HG03378 (cell line): ENCODE results near the gene LY6G6D.

Experiments used
- ATAC-seq: cut with Tn5 transposase; IDR thresholded peaks from one replicate; pipeline ENCODE4 v1.9.1; 2021; ENCODE audit warnings: mild to moderate bottlenecking, moderate library complexity; ENCODE audit not compliant: unreplicated experiment

The LY6G6D gene

DNA sequence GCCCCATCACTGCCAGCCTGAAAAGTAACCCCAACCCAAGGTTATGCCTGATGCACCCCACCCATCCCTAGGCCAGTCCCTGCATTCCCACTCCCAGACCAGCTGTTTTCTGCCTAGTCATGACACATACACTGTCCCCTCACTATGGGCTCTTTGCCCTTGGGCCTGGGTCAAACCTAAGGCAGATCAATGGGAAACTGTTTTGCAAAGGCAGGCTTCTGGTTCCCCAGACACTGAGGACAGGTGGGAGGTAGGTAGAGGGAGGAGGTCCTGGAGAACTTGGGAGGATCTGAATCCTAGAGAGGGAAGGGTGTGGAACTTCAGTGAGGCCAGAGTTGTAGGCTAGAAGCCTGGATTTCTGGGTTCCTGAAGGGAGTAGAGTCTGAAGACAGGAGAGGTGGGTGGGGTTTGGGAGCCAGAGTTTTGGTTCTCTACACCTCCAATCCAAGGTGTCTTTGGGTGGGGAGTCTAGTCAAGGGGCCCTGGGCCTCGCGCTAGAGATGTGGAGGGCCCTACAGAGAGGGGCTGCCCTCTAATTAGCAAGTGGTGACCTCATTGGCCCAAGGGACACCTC, 19.2 kb downstream of the LY6G6D start:
- no peak for ATAC-seq

DNA sequence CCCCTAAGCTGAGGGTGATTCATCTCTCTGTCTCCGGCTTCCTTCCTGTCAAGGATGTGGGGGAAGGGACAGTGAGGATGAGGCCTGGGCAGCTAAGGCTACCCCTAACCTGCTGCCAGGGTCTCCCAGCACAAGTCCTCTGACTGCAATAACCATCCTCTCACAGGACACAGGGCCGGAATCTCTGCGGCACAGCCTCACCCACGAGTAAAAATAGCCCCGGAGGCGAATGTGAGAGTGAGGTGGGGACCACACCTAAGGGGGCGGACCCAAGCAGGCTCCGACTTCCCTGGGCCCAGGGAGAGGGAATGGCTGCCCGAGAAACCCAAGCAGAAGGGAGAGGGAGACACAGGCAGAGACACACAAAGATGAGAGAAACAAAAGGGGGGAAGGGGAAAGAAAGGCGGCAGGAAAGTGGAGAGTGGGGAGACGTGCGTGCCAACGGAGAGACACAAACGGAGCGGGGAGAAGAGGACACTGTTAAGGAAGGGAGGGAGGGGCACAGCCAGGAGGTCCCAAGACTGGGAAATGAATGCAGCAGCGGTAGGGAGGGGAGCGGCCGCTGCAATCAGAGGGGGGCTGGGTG, 19.8 kb downstream of the LY6G6D start:
- ATAC-seq: no peak

DNA sequence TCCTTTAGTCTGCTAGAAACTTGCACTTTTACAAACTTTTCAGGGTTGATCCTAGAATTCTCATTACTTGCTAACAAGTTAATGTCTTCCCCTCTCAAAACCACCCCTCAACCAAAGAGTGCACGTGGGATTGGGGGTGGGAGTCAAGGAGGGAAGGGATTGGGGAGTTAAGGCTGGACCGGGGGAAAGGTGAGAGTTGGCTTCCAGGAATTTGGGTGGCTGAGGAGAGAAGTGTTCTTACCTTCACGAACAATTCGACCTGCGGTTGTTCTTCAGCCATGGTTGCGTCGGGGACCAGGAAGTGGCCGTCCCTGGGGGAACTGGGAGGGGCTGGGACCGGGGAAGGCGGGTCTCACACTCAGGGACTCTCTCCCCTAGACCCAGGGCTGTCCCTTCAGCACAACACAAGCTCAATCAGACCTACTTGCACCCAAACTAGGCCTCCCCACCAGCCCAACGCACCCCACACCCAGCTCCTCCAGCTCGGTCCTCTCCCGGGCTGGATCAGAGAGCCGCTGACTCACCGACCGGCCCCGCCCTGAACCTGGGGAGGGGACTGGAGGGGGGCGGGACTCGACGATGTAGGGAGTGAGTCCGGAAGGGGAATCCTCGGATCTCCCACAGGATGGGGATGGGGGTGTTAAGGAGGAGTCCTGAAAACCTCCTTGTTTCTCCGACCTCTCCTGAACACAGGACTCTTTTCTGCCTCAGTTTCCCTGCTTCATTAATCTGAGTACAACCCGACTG, 21.0 kb downstream of the LY6G6D start, which contains the start of gene CLIC1:
TSS of gene CLIC1 (minus strand) at position 510 of the 747 bp plus-strand sequence. CDS start at position 280, 230 bp downstream.
- no peak for ATAC-seq

DNA sequence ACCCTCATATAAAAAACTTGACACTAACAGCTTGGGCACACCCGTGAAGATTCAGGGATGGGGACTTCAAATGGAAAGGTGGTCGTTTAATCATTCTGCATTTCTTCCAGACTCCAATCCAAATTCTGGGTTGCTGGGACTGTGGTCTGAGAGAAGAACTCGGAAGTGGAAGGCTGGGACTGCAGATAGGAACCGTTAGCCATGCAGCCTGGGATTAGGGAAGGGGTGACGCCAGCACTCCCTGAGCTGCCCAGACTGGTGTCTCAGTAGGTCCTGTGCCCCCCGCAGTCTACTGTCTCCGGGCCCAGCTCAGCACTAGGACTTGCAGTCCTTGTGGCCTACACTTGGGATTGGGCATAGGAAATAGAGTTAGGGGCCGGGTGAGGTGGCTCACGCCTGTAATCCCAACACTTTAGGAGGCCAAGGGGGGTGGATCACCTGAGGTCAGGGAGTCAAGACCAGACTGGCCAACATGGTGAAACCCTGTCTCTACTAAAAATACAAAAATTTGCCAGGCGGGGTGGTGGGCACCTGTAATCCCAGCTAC, 21.7 kb downstream of the LY6G6D start:
- ATAC-seq: no peak

DNA sequence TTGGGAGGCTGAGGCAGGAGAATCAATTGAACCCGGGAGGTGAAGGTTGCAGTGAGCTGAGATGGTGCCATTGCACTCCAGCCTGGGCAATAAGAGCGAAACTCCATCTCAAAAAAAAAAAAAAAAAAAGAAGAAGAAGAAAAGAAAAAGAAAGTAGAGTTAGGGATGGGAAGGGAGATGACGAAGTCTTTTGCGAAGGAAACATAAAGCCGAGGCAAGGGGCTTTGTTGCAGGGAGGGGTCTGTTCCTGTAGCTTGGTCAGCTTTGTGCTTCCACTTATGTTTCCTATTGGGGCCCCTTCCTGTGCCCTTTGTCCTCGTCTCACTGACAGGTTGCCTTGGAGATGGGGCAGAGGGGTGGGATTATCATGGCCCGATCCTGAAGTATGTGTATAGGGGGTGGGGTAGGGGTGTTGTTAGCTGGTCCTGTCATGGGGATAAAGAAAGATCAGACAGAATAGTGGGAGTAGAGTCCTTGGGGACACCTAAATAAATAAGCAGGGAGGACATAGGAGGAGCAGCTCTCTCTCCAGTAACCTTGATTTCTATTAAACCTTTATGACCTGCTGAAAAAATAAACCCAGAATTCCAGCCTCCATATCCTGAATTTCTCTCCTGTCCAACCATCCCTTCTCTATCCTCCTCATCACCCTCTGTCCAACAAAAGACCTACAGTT, 22.3 kb downstream of the LY6G6D start:
- no peak for ATAC-seq

DNA sequence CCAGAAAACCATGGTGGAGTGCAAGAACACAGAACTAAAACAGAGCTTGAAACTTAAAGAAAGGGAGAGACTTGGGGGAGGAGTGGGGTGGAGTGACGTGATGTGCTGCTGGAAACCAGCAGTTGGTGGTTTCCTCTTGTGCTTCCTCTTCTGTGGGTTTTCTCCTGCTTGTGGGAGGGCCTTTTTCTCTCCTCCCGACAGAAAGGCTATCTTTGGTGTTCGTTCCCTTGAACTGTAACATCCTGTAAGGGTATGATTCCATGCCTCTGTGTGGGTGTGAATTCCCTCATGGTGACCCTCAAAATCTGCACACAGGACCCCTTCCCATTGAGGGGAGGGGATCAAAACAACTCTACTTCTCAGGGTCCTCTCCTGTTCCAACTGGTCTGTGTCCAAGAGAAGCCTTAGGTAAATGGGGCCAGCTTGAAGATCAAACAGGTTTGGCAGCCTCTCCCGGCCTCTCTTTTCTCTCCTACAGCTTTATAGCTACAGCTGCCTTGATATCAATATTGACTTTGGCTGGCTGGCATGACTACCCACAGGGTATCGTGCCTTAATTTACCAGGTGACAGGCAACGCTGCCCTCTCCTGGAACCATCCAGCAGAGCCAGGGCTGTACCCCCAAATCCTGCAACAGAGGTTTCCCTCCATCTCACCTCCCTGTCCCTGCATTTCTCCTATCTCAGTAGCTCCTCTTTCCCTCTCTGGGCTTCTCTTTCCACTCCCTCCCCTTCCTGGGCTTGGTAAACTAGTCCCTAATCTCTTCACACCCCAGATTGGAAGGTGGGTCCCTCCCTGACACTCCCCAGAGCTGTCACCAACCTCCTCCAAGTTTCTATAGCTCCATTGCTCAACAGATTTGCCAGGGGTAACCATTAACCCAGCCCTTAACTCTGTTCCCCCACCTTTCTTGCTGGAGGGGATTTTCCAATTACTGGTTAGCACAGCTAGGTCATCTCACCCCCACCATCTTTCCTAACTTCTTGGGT, 23.1 kb downstream of the LY6G6D start:
- ATAC-seq: no peak

DNA sequence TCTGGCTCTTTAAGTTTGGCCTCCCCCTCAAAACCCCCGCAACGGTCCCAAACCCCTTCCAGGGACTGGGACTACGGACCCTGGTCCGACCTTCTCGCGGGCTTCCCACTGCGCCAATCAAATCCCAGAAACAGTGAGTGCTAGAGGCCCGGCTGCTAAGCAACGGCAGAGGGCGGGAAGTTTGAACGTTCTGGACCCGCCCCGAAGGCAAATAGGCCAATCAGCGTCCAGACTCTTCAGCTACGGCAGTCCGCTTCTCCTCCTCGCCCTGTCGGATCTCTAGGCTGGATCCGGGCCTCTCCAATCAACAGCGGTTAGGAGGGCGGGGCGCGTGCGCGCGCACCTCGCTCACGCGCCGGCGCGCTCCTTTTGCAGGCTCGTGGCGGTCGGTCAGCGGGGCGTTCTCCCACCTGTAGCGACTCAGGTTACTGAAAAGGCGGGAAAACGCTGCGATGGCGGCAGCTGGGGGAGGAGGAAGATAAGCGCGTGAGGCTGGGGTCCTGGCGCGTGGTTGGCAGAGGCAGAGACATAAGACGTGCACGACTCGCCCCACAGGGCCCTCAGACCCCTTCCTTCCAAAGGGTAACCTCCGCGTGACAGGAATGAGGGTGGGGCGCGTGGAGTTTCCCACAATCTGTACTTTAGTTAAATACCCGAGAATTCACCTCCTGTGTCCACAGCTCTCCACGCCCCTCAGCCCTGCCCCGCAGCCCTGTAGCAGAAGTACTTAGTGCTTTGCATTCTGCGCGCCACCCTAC, 24.7 kb downstream of the LY6G6D start, which contains the start of gene MSH5:
TSS of gene MSH5 (plus strand) at position 367 of the 758 bp plus-strand sequence. CDS start 462 bp downstream, outside the sequence.
- peak; percentile 65 for ATAC-seq

DNA sequence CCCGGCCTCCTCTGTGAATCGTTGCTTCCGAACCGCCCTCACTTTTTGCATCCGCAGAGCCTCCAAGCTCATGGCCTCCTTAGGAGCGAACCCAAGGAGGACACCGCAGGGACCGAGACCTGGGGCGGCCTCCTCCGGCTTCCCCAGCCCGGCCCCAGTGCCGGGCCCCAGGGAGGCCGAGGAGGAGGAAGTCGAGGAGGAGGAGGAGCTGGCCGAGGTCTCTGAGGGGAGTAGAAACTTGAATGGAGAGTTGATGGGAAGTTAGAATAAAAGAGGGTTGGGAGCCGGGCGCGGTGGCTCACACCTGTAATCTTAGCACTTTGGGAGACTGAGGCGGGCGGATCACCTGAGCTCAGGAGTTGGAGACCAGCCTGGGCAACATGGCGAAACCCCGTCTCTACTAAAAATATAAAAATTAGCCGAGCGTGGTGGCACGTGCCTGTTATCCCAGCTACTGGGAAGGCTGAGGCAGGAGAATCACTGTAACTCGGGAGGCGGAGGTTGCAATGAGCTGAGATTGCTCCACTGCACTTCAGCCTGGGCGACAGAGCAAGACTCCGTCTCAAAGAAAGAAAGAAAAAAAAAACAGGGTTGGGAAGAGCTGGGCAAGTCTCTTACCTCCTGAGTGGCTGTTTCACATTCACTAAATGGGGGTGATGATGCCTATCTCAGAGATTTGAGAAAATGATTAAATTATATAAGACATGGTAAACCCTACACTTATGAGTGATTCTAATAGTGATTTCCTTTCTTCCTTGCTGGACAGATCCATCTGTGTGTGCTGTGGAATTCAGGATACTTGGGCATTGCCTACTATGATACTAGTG, 25.5 kb downstream of the LY6G6D start:
- no peak for ATAC-seq

DNA sequence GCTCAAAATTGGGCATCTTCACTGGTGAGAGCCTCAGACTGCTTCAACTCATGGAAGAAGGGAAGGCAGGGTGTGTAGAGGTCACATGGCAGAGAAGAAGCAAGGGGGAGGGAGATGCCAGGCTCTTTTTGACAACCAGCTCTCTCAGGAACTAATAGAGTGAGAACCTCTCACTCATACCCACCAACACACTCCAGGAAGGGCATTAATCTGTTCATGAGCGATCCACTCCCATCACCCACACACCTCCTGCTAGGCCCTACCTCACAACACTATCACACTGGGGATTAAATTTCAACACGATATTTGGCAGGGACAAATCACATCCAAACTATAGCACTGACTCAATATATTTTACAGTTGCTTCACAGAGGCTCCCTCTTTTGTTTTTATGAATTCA, 26.7 kb downstream of the LY6G6D start:
- ATAC-seq: no peak

DNA sequence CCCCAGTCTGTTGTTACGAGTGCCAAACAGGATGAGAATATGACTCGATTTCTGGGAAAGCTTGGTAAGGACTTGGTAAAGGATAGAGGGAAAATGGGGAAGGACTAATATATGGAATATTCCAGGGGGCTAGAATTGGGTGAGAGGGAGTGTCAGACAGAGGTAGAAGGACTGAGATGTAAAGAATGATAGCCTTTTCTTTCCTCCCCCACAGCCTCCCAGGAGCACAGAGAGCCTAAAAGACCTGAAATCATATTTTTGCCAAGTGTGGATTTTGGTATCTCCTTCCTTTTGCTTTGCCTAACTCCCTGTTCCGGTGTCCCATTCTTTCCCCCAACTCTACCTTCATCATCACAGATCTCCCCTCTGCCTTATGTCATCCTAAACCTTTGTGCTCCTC, 27.7 kb downstream of the LY6G6D start:
- ATAC-seq: no peak

DNA sequence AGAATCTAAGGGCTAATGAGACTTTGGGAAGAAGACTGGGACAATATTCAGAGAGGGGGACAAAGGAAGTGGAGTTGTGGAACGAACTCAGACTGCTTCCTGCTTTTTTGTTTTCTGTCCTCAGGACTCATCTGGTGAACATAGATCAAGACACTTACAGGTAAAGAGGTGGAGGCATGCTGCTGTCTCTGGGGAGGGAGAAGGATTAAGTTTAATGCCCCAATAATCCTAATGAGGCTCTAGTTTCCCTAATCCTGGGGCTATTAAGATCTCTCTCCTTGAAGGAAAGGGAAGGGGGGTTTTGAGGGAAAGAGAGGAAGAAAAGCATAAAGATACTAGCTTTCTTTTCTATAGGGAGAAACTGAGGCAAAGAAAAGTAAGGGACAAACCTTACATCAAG, 29.3 kb downstream of the LY6G6D start:
- no peak for ATAC-seq

DNA sequence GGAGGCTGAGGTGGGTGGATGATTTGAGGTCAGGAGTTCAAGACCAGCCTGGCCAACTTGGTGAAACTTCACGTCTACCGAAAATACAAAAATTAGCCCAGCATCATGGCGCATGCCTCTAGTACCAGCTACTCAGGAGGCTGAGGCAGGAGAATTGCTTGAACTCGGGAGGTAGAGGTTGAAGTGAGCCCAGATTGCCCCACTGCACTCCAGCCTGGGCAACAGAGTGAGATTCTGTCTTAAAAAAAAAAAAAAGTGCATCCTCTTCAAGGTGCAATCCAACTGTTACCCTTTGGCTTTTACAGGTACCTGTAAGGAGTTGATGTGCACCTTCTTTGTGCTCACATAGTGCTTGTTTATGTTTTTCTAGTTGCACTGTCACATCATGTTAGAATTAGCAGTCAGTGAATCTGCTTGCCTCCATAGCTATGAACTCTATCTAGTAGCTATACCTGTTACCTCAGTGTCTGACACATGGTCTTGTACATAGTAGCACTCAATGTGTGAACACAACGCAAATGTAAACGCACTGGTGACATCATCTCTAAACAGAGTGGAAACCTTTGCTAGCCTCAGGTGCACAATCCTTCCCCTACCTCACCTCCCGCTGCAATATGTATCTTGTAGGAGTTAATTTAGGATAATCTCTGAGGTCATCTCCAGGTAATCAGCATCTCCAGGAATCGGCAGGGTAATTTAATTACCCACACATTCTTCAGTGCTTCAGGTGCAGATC, 34.3 kb downstream of the LY6G6D start:
- ATAC-seq: no peak

DNA sequence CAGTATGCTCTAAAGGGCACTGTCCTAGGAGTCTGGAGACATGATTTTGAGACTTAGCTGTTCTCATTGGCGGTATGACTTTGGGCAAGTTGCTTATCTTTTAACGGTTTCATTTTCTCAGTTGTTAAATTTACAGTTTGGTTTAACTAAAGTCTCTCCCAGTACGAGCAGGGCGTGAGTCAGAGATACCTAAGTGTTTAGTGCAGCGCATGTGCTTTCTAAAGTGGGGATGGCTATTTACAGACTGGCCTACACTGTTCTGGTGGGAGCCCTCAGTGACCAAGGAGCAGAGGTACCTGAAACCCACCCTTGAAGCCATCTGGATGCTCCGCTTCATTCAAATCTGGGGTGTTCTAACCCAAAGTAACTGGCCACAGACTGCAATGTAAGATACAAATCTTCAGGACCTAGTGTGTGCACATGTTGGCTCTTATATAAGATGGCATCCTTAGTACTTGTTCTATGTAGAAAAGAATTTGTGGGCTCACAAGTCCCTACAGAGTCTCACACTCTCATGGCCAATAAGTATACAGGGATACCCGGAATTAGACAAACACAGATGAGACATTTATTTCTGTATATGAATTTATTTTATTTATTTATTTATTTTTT, 35.4 kb downstream of the LY6G6D start:
- ATAC-seq: no peak

DNA sequence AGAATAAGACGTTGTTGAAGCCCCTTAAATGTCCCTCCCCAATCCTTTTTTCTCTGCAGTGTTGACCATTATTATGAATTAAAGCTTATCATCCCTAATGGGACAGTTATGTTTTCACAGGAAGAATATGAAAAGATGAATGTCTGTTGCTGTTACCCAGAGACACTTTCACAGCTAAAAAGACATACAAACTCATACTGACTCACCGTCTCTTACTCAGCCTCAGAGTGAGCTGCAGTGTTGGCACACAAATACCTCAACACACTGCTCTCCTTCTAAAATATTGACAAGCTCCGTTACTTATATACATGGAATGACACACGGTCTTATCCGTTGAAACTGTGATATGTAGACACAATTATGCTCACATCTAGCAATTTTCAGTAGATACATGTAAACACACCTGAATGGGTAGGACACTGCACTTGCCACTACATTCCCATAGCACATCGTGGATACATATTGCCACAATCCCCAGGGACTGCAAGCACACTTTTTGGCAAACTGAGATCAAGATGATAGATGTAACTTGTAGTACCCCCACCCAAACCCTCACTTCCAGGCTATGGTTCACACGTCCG, 37.7 kb downstream of the LY6G6D start:
- no peak for ATAC-seq

DNA sequence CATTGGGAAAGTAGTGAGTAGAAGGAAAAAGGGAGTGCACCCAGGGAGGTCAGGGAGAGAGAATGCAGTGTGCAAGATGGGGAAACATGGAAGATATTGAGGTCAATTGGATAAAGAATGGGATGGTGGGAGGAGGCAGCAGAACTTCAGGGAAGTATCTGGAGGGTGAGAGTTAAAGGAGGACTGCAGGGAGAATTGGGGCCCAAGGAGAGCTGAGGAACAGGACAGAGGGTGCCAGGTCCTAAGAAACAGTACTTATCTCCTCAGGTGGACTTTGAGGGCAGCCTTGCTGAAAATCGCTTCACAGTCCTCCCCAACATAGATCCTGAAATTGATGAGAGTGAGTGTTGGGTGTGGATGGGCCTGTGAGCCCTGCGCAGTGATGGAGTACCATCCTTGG, 43.1 kb downstream of the LY6G6D start:
- ATAC-seq: no peak

DNA sequence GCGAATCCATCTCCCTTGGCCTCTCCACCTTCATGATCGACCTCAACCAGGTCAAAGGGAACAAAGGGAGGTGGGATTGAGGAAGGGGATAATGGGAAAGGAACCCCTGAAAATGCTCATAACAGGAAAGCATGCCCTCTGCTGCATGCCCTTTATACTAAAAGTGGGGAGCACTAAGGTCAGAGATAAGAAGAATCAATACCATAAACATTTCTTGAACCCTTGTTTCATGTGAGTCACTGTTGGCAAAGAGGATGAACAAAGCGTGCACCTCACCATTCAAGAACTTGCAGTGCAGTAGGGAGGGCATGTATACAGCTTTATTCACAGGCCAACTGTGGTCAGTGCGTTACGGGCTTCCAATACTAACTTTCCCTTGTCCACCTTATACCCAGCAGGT, 45.6 kb downstream of the LY6G6D start:
- no peak for ATAC-seq

DNA sequence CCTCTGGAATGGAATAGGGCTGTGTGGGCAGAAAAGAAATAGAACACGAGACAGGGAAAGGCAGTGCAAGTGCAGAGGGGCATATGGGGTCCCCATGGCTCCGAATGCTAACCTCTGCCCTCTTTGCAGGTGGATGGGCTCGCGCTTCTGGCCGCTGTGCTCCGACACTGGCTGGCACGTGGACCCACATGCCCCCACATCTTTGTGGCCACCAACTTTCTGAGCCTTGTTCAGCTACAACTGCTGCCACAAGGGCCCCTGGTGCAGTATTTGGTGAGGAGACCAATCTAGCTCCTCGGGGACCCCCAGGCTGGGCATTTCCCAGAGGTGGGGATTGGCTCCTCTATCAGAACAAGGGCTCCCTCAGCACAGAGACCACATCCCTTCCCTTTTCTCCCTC, 46.2 kb downstream of the LY6G6D start:
- ATAC-seq: no peak
